ENCODE results near the gene ARSI. TPM values are rescaled to one million over a fixed set of nuclear protein-coding genes. Genes with fewer than 3 reads are reported as not detected.

The ARSI gene
- total and polyA plus RNA-seq, 2 of the 13 experiments (the other 11 are each of a cell fraction or from before 2014, with no cell fraction given), result 4.2 to 33.9 TPM

DNA sequence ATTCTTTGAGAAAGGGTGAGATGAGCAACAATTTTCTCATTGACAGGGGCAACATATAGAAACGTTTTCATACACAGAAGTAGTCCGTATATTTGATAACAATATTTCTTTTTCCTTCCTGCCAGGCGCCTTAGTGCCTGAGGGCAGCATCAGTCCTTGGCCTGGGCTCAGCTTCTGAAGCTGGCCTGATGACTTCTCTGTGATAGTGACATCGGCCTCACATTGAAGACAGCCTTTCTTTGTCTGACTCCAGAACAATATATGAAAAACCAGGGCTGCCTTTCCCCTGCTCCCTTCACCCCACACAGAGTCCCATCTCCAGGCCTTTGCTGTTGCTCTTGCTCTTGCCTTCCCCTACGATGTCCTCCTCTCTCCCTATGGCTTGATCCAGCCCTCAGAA is 30.7 kb upstream of the ARSI start:
- 38% methylated on average over 5 of the region's 5 CpGs for WGBS (ENCODE audit: low lambda C conversion rate)
- no peak for ATAC-seq
- H3K79me2 ChIP-seq (ENCODE audit: insufficient read depth, low read length), result no peaks in the 10 kb centered on the region
- DNase-seq (ENCODE audit: low spot score), result no peak
- H3K4me3 ChIP-seq (replicated peaks in 1 of 3; ENCODE audit: insufficient read depth in 1 of 3, low read depth in 2 of 3, low read length in 3 of 3), result no peak overlapping the region
- H3K4me1 ChIP-seq (ENCODE audit: insufficient read depth, low read length), result no peaks in the 10 kb centered on the region
- CTCF ChIA-PET (ENCODE audit: low intra/inter-chr PET ratio, low total read pairs), result no interaction called here
- BruUV-seq (replicated peaks), result no TSS peak
- POLR2A ChIA-PET, result no interaction called here
- H3K9me3 ChIP-seq (ENCODE audit: low read length), result no peaks in the 10 kb centered on the region
- H3K27me3 ChIP-seq (ENCODE audit: control insufficient read depth in 1 of 2, insufficient read depth in 2 of 2, low read length in 2 of 2), result peaks cover 7 to 23% of the 10 kb centered on the region in 2 experiments; a peak in 3 of 5 replicates
- in situ Hi-C loops (cut with HindIII; ENCODE audit: extremely low pct_ligation_motif_present, low pct_unique_long_range_greater_than_20kb), result no loop called here
- no peak overlapping the region for H3K4me2 ChIP-seq (ENCODE audit: low read depth, low read length)
- H3K9ac ChIP-seq (ENCODE audit: insufficient read depth, low read depth, low read length), result no peak overlapping the region
- H2AFZ ChIP-seq (ENCODE audit: low read length), result no peak overlapping the region
- intact Hi-C loops (cut with micrococcal nuclease; ENCODE audit: unreplicated experiment), result loop anchor here (5.0 kb wide), 1 partner anchor 309 kb away; the partner anchor contains the start of gene SYNPO
- no peaks in the 10 kb centered on the region for H3K36me3 ChIP-seq (replicated peaks in 1 of 2; ENCODE audit: control insufficient read depth in 1 of 2, insufficient read depth in 2 of 2, low read length in 2 of 2)
- no peaks in the 10 kb centered on the region for H4K20me1 ChIP-seq (ENCODE audit: insufficient read depth, low read length)
- FAIRE-seq, result no peak
- H3K27ac ChIP-seq (ENCODE audit: extremely low read length, insufficient read depth, low read length), result no peak overlapping the region
- TF ChIP-seq ZNF598 (CRISPR knock-in tag; IDR thresholded peaks at IDR 0.05; ENCODE audit: borderline replicate concordance) (no peak), ZBTB21 (CRISPR knock-in tag; IDR thresholded peaks at IDR 0.05) (no peak), SP4 (CRISPR knock-in tag; IDR thresholded peaks at IDR 0.05) (no peak), SRSF4 (IDR thresholded peaks at IDR 0.05; ENCODE audit: low read depth, low read length, poor library complexity, severe bottlenecking) (no peak), ZNF839 (CRISPR knock-in tag; IDR thresholded peaks at IDR 0.05; ENCODE audit: borderline replicate concordance) (no peak), ZNF230 (CRISPR knock-in tag; IDR thresholded peaks at IDR 0.05) (no peak), ZNF256 (CRISPR knock-in tag; conservative IDR thresholded peaks at IDR 0.05) (no peak), ADNP (CRISPR knock-in tag; IDR thresholded peaks at IDR 0.05) (no peak), YEATS4 (CRISPR knock-in tag; IDR thresholded peaks at IDR 0.05; ENCODE audit: borderline replicate concordance) (no peak), SIN3B (IDR thresholded peaks at IDR 0.05; ENCODE audit: low read length) (no peak)
- TF ChIP-seq, protein P1, sequence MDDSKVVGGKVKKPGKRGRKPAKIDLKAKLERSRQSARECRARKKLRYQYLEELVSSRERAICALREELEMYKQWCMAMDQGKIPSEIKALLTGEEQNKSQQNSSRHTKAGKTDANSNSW (CRISPR knock-in tag; IDR thresholded peaks at IDR 0.05; ENCODE audit: borderline replicate concordance), result no peak
- TF ChIP-seq, protein P2, sequence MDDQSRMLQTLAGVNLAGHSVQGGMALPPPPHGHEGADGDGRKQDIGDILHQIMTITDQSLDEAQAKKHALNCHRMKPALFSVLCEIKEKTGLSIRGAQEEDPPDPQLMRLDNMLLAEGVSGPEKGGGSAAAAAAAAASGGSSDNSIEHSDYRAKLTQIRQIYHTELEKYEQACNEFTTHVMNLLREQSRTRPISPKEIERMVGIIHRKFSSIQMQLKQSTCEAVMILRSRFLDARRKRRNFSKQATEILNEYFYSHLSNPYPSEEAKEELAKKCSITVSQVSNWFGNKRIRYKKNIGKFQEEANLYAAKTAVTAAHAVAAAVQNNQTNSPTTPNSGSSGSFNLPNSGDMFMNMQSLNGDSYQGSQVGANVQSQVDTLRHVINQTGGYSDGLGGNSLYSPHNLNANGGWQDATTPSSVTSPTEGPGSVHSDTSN (CRISPR knock-in tag; IDR thresholded peaks at IDR 0.05; ENCODE audit: borderline replicate concordance), result no peak
- TF ChIP-seq, protein P3, sequence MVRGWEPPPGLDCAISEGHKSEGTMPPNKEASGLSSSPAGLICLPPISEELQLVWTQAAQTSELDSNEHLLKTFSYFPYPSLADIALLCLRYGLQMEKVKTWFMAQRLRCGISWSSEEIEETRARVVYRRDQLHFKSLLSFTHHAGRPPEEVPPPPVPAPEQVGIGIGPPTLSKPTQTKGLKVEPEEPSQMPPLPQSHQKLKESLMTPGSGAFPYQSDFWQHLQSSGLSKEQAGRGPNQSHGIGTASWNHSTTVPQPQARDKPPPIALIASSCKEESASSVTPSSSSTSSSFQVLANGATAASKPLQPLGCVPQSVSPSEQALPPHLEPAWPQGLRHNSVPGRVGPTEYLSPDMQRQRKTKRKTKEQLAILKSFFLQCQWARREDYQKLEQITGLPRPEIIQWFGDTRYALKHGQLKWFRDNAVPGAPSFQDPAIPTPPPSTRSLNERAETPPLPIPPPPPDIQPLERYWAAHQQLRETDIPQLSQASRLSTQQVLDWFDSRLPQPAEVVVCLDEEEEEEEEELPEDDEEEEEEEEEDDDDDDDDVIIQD (CRISPR knock-in tag; IDR thresholded peaks at IDR 0.05; ENCODE audit: low read depth), result no peak
- TF ChIP-seq, protein P4, sequence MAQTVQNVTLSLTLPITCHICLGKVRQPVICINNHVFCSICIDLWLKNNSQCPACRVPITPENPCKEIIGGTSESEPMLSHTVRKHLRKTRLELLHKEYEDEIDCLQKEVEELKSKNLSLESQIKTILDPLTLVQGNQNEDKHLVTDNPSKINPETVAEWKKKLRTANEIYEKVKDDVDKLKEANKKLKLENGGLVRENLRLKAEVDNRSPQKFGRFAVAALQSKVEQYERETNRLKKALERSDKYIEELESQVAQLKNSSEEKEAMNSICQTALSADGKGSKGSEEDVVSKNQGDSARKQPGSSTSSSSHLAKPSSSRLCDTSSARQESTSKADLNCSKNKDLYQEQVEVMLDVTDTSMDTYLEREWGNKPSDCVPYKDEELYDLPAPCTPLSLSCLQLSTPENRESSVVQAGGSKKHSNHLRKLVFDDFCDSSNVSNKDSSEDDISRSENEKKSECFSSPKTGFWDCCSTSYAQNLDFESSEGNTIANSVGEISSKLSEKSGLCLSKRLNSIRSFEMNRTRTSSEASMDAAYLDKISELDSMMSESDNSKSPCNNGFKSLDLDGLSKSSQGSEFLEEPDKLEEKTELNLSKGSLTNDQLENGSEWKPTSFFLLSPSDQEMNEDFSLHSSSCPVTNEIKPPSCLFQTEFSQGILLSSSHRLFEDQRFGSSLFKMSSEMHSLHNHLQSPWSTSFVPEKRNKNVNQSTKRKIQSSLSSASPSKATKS (CRISPR knock-in tag; IDR thresholded peaks at IDR 0.05), result no peak
- TF ChIP-seq, protein P5, sequence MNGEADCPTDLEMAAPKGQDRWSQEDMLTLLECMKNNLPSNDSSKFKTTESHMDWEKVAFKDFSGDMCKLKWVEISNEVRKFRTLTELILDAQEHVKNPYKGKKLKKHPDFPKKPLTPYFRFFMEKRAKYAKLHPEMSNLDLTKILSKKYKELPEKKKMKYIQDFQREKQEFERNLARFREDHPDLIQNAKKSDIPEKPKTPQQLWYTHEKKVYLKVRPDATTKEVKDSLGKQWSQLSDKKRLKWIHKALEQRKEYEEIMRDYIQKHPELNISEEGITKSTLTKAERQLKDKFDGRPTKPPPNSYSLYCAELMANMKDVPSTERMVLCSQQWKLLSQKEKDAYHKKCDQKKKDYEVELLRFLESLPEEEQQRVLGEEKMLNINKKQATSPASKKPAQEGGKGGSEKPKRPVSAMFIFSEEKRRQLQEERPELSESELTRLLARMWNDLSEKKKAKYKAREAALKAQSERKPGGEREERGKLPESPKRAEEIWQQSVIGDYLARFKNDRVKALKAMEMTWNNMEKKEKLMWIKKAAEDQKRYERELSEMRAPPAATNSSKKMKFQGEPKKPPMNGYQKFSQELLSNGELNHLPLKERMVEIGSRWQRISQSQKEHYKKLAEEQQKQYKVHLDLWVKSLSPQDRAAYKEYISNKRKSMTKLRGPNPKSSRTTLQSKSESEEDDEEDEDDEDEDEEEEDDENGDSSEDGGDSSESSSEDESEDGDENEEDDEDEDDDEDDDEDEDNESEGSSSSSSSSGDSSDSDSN (CRISPR knock-in tag; IDR thresholded peaks at IDR 0.05), result no peak
- TF ChIP-seq, protein P6, sequence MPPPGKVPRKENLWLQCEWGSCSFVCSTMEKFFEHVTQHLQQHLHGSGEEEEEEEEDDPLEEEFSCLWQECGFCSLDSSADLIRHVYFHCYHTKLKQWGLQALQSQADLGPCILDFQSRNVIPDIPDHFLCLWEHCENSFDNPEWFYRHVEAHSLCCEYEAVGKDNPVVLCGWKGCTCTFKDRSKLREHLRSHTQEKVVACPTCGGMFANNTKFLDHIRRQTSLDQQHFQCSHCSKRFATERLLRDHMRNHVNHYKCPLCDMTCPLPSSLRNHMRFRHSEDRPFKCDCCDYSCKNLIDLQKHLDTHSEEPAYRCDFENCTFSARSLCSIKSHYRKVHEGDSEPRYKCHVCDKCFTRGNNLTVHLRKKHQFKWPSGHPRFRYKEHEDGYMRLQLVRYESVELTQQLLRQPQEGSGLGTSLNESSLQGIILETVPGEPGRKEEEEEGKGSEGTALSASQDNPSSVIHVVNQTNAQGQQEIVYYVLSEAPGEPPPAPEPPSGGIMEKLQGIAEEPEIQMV (CRISPR knock-in tag; IDR thresholded peaks at IDR 0.05; ENCODE audit: low read depth), result no peak
